Aorta (tissue), 5 donors: Measurements from ENCODE around the gene SPRED3. TPM values are rescaled to one million over a fixed set of nuclear protein-coding genes. Genes with fewer than 3 reads are reported as not detected.
"Not testable (repeated sequence)": the region's sequence is repeated elsewhere in the genome, so short reads cannot be mapped to it uniquely, and the experiment has no call there.

Source experiments
- ATAC-seq: fragments of 200-7000 bp; cut with Tn5 transposase; one replicate; pipeline ENCODE4 v1.9.1; 2022; ENCODE audit warnings: moderate library complexity; ENCODE audit not compliant: low FRiP score
- DNase-seq, 2 donors: peaks; one replicate each; pipeline ENCODE4 v3.0.0-alpha.2; 2020
- H3K27ac ChIP-seq, 2 donors: one replicate each; pipeline ENCODE4 v1.5.1; 2013; ENCODE audit warnings: low read length in 2 of 2, mild to moderate bottlenecking in 2 of 2, moderate library complexity in 2 of 2, control low read depth in 1 of 2, inconsistent platforms in 1 of 2, low read depth in 1 of 2
- H3K27me3 ChIP-seq, 2 donors: one replicate each; pipeline ENCODE4 v1.6.1; 2013; ENCODE audit warnings: control low read depth in 1 of 2, low read length in 1 of 2, mild to moderate bottlenecking in 1 of 2, moderate library complexity in 1 of 2; ENCODE audit not compliant: insufficient read depth in 2 of 2, control insufficient read depth in 1 of 2
- H3K36me3 ChIP-seq, 2 donors: one replicate each; pipeline ENCODE4 v1.6.1; 2013; ENCODE audit warnings: control low read depth in 1 of 2, low read length in 1 of 2, mild to moderate bottlenecking in 1 of 2; ENCODE audit not compliant: insufficient read depth in 2 of 2, control insufficient read depth in 1 of 2
- H3K4me1 ChIP-seq, 2 donors: one replicate each; pipeline ENCODE4 v1.6.1; 2013; ENCODE audit warnings: low read length in 2 of 2, control low read depth in 1 of 2, mild to moderate bottlenecking in 1 of 2, moderate library complexity in 1 of 2; ENCODE audit not compliant: insufficient read depth in 2 of 2, control insufficient read depth in 1 of 2
- H3K4me3 ChIP-seq, 2 donors: one replicate each; pipeline ENCODE4 v1.5.1; 2013; ENCODE audit warnings: low read length in 2 of 2, control low read depth in 1 of 2, mild to moderate bottlenecking in 1 of 2
- H3K9me3 ChIP-seq: one replicate; pipeline ENCODE4 v1.6.1; 2013; ENCODE audit warnings: mild to moderate bottlenecking, low read length; ENCODE audit not compliant: control insufficient read depth
- WGBS, 2 donors: extraction: QIAGEN DNeasy Blood & Tissue Kit; methylation state at CpG; one replicate each; pipeline ENCODE4 v1.1.7; 2013; 5-methylcytosine and 5-hydroxymethylcytosine counted together
- intact Hi-C, 2 donors: fragments of 100-400 bp; cut with DNase I; formaldehyde crosslinking; loops; one replicate each; pipeline versions ENCODE4 v1.14.2 to v1.15.0; 2022
- polyA plus RNA-seq, 2 donors: library from polyadenylated mRNA; stranded (reverse); fragments of 200-250 nt; gene quantifications; one replicate each; pipeline ENCODE4 v1.2.3, GENCODE V29; 2013
- total RNA-seq, 2 donors: library from RNA; stranded (reverse); fragmentation: NEBNext Ultra II Directional; extraction: Animal tissue kit (Norgen Biotek cat#: 25700); gene quantifications; one replicate each; pipeline ENCODE4 v1.2.1, GENCODE V29; 2021
- donor health status: healthy with polysubstance abuse.
- donor health status: Bipolar disorder and iron deficiency.
- donor health status: DM: no; HTN: no; CAD: no.
- donor health status: DM: no; HTN: no; CAD: no.
- donor health status: DM: yes; HTN: yes; CAD: no.

SPRED3 gene
- total and polyA plus RNA-seq, 4 donors, result 1.9 to 26.1 (median 15.5) TPM

- DNase-seq, H3K27me3 ChIP-seq, intact Hi-C loops, H3K4me3 ChIP-seq, H3K36me3 ChIP-seq, H3K4me1 ChIP-seq, H3K9me3 ChIP-seq, H3K27ac ChIP-seq, ATAC-seq: not testable (repeated sequence)
- WGBS, 2 donors, result 80 to 81% methylated on average over 15 of the region's 16 CpGs
These were observed 25.4 kb upstream of the SPRED3 start for GRCh38 chr19:38362946-38363688.

GRCh38 chr19:38367041-38367440, 21.5 kb upstream of the SPRED3 start:
- no peaks in the 10 kb centered on the region for H3K9me3 ChIP-seq
- H3K36me3 ChIP-seq, result no peaks in the 10 kb centered on the region
- ATAC-seq (no peak), DNase-seq (no peak)
- 72 to 73% methylated on average over 12 of the region's 12 CpGs for WGBS, 2 donors
- H3K4me3 ChIP-seq, result no peak overlapping the region
- intact Hi-C loops, result no loop called here
- H3K27ac ChIP-seq, result no peak overlapping the region
- H3K4me1 ChIP-seq, result no peaks in the 10 kb centered on the region
- H3K27me3 ChIP-seq, result no peaks in the 10 kb centered on the region

- ATAC-seq, result no peak
- 81 to 85% methylated on average over 2 of the region's 2 CpGs for WGBS, 2 donors
- Histone ChIP-seq H3K36me3 (no peaks in the 10 kb centered on the region), H3K27me3 (no peaks in the 10 kb centered on the region), H3K4me3 (no peak overlapping the region), H3K9me3 (no peaks in the 10 kb centered on the region), H3K27ac (no peak overlapping the region), H3K4me1 (no peaks in the 10 kb centered on the region)
- no peak for DNase-seq
- intact Hi-C loops, result no loop called here
These were observed 18.9 kb upstream of the SPRED3 start for GRCh38 chr19:38369584-38369983.

GRCh38 chr19:38370299-38370698, 18.2 kb upstream of the SPRED3 start:
- Histone ChIP-seq H3K27ac (no peak overlapping the region), H3K4me3 (no peak overlapping the region), H3K36me3 (no peaks in the 10 kb centered on the region), H3K4me1 (peaks cover 0 to under 1% of the 10 kb centered on the region in 2 donors), H3K27me3 (no peaks in the 10 kb centered on the region), H3K9me3 (no peaks in the 10 kb centered on the region)
- WGBS, 2 donors, result 64 to 65% methylated on average over 12 of the region's 12 CpGs
- intact Hi-C loops, result loop anchor here in 1 of 2 donors (5.0 kb wide), 1 partner anchor 33 kb away; the partner anchor contains the start of gene CATSPERG
- DNase-seq (no peak), ATAC-seq (no peak)

- peaks cover 0 to 8% of the 10 kb centered on the region in 2 donors for H3K4me1 ChIP-seq
- H3K9me3 ChIP-seq, result no peaks in the 10 kb centered on the region
- no peaks in the 10 kb centered on the region for H3K27me3 ChIP-seq
- WGBS, 2 donors, result 81 to 83% methylated on average over 6 of the region's 6 CpGs
- H3K4me3 ChIP-seq, result no peak overlapping the region
- H3K36me3 ChIP-seq, result no peaks in the 10 kb centered on the region
- ATAC-seq (no peak), DNase-seq (no peak)
- no peak overlapping the region for H3K27ac ChIP-seq
- intact Hi-C loops, result loop anchor here in 1 of 2 donors (5.0 kb wide), 1 partner anchor 34 kb away; the partner anchor contains the start of gene CATSPERG
These were observed 17.4 kb upstream of the SPRED3 start for GRCh38 chr19:38371081-38371480.

GRCh38 chr19:38373907-38374331, 14.6 kb upstream of the SPRED3 start:
- Histone ChIP-seq H3K27me3 (no peaks in the 10 kb centered on the region), H3K4me3 (no peak overlapping the region), H3K9me3 (no peaks in the 10 kb centered on the region), H3K4me1 (peaks cover 0 to 8% of the 10 kb centered on the region in 2 donors), H3K27ac (peak overlapping the region in 1 of 2 donors; percentile 43), H3K36me3 (no peaks in the 10 kb centered on the region)
- intact Hi-C loops, result loop anchor here (1.0 to 5.0 kb wide), 2 partner anchors 37 to 38 kb away; partner anchors contain the start of gene CATSPERG (in 1 of the 2)
- DNase-seq (no peak), ATAC-seq (no peak)
- 35 to 37% methylated on average over 6 of the region's 6 CpGs for WGBS, 2 donors

- peak within 1 kb of the TSS; percentile 47 to 68 for H3K4me3 ChIP-seq
- H3K36me3 ChIP-seq, result no peaks in the 10 kb centered on the region
- DNase-seq (peak; percentile 99), ATAC-seq (peak; percentile 99)
- H3K9me3 ChIP-seq, result no peaks in the 10 kb centered on the region
- WGBS, 2 donors, result 0 to 1% methylated on average over 62 to 65 of the region's 65 CpGs
- H3K4me1 ChIP-seq, result peaks cover 0 to 8% of the 10 kb centered on the region in 2 donors
- peak within 1 kb of the TSS in 1 of 2 donors; percentile 78 for H3K27ac ChIP-seq
- H3K27me3 ChIP-seq, result no peaks in the 10 kb centered on the region
- intact Hi-C loops, result loop anchor here (1.0 to 5.0 kb wide), 2 partner anchors 37 to 38 kb away; partner anchors contain the start of gene CATSPERG (in 1 of the 2)
These were observed 14.0 kb upstream of the SPRED3 start, which contains the start of gene PSMD8 for GRCh38 chr19:38374332-38375097. PSMD8 (plus strand) TSS chr19:38374571; CDS start chr19:38374602, 31 bp downstream.

GRCh38 chr19:38375098-38375493, 13.4 kb upstream of the SPRED3 start:
- peak overlapping the region in 1 of 2 donors; percentile 78 for H3K27ac ChIP-seq
- peak overlapping the region; percentile 47 to 68 for H3K4me3 ChIP-seq
- peaks cover 0 to 8% of the 10 kb centered on the region in 2 donors for H3K4me1 ChIP-seq
- H3K27me3 ChIP-seq, result no peaks in the 10 kb centered on the region
- H3K9me3 ChIP-seq, result no peaks in the 10 kb centered on the region
- WGBS, 2 donors, result 1 to 2% methylated on average over 18 of the region's 18 CpGs
- DNase-seq (no peak), ATAC-seq (no peak)
- H3K36me3 ChIP-seq, result no peaks in the 10 kb centered on the region
- intact Hi-C loops, result no loop called here
